GM12872 (cell line): Measurements from ENCODE around the gene KIF7.

Experiments used
- TF ChIP-seq, protein P1 (sequence below): IDR thresholded peaks from 3 replicates; pipeline ENCODE4 v1.5.1; 2011; ENCODE audit warnings: low read depth, mild to moderate bottlenecking, low read length, moderate library complexity; ENCODE audit not compliant: insufficient read depth

The KIF7 gene

DNA sequence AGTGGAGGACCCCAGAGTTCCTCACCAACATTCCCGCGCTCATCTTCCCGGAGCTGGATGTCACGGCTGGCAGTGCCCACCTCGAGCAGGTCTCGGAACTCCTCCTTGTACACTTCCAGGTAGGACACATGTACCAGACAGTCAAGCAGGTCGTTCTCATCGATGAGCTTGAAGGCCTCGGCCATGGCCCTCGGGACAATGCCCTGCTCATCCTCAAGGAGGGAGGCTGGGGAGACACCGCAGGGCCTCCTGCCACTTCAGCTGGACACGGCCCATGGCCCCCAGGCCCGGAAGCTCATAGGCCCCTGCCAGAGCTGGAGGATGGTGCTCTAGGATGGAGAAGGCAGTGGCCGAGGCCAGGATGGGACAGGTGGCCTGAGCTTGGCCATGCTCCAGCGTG, 5.6 kb downstream of the KIF7 start:
- TF ChIP-seq, protein P1, sequence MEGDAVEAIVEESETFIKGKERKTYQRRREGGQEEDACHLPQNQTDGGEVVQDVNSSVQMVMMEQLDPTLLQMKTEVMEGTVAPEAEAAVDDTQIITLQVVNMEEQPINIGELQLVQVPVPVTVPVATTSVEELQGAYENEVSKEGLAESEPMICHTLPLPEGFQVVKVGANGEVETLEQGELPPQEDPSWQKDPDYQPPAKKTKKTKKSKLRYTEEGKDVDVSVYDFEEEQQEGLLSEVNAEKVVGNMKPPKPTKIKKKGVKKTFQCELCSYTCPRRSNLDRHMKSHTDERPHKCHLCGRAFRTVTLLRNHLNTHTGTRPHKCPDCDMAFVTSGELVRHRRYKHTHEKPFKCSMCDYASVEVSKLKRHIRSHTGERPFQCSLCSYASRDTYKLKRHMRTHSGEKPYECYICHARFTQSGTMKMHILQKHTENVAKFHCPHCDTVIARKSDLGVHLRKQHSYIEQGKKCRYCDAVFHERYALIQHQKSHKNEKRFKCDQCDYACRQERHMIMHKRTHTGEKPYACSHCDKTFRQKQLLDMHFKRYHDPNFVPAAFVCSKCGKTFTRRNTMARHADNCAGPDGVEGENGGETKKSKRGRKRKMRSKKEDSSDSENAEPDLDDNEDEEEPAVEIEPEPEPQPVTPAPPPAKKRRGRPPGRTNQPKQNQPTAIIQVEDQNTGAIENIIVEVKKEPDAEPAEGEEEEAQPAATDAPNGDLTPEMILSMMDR, result no peak

DNA sequence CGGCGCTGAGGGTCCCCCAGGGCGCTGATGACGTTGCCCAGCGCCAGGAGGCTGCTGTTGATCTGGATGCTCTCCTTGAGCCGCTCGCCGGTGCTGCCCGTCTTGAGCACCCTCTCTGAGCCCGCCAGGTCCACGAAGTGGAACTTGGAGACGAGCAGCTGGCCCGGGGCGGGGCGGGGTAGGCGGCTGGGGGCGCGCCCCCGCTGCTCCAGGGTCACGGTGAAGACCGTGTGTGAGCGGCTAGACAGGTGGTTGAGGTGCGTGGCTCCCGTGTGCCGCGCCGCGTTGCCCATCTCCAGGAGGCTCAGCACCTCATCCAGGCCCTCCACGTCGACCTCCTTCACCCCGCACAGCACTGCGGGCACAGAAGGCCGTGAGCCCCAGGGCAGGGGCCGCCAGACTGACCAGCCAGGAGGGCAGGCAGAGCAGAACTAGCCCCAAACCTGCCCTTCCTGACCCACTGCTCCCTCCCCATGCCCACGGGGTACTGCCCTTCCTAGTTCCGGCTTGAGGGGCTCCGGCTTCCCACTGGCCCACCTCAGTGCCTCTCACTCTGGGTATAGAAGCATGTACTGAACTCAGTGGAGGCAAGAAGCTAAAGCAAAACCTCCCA, 6.1 kb downstream of the KIF7 start:
- TF ChIP-seq, protein P1, result no peak

DNA sequence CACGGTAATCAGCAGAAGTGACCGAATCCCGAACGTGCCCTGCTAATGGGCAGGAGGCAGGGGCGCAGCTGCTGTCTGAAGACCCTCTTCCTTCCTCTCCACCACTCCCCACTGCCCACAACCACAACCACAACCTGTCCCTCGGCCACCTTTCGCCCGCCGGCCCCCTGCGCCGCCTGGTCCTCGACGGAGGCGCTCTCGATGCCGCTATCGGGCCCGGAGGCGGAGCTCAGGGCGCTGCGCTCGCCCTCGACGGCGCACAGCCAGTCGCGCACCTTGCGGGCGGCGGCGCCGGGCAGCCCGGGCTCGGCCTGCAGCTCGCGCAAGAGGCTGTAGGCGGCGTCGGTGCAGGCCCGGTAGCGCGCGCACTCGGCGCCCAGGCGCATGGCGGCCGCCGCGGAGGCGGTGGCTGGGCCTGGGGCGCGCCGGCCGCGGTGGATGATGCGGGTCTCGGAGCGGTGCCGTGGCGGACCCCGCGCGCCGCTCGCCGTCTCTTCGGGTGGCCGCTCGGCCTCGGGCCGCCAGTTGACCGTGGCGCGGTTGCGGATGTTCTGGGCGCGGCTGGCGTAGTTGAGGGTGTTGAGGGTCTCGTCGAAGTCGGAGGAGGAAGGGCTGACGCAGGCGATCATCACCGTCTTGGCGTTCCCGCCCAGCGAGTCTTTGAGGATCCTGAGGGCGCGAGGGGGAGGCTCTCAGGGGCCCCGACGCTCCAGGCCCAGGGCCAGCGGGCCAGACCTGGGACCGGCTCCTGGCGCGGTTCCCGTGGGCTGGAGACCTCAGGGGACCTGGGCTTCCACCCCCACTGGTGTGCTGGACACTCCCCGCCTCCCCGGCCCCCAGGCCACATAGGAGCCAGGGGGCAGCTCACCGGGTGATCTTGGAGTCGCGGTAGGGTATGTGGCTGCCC, 6.9 kb downstream of the KIF7 start:
- TF ChIP-seq, protein P1, result no peak

DNA sequence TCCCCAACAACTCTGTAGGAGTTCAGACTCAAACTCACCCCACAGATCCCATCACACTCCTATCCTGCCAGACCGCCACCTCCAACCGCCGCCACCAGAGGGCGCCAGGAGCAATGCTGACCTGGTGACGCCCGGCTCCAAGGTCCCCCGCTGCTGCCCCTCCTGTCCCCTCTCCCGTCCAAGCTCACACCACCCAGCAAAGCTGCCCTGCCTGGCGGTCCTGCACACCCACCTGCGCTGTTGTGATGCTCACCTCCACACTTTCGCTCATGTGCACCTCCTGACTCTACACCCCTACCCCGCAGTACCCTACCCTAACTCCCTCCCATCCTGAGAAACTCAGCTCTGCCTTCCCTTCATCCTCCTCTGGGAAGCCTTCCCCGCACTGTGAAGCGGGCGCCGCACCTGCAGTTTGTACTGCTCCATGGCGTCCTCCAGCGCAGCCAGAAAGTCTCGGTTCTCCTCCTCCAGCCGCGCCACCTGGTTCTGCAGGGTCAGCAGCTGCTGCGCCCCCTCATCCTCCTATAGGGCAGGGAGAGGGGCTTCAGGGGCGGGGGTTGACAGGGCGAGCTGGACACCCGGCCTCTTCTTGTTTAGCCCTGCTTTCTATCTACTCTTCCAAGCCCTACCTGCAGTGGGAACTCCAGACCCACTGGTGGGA, 7.9 kb downstream of the KIF7 start:
- TF ChIP-seq, protein P1, result peak; percentile 93

DNA sequence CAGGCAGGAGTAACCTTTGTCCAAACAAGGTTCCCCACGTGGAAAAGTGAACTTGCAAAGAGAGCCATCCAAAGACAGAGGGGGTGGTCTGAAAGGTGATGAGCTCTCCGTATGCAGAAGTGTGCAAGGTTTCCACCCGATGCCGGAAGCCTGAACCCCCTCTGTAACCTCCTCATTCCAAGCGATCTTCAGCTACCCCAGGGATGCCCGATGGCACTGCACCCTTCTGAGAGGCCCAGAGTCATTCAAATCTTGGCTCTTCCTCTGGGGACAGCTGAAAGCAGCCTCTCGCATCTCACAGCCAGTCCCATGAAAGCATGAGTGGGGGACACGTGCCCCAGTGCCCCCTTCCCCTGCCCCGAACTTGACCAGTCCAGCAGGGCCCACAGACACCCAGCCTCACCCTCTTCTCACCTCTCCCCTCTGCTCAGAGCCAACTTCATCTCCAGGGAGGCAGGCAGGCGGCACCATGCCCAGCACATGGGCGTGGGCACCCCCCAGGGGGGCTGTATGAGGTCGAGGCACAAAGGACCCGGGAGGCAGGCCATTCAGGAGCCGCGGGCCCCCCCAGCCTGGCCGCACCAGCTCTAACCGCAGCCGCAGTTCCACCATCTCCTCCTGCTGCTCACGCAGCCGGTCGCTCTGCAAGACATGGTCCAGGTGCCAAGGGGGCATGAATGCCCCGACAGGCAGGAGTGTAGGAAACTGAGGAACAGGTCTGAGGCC, 8.7 kb downstream of the KIF7 start:
- TF ChIP-seq, protein P1, result no peak

DNA sequence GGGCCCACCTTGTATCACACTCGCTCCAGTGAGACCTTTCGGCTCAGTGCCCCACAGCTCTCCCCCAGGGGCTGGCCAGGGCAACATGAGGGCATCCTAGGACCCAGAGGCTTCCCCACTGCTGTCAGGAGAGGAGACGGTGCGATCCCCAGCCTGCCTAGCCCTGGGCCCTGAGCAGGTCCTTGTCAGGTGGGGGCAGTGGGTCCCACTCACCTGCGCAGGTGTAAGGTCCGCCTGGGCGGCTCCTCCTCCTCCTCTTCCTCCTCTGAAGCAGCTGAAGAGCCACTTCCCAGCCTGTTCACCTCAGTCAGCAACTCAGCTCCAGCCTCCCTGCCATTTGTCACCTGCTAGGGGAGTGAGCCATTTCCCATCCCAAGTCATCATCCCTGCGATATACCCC, 9.6 kb downstream of the KIF7 start:
- TF ChIP-seq, protein P1, result no peak

DNA sequence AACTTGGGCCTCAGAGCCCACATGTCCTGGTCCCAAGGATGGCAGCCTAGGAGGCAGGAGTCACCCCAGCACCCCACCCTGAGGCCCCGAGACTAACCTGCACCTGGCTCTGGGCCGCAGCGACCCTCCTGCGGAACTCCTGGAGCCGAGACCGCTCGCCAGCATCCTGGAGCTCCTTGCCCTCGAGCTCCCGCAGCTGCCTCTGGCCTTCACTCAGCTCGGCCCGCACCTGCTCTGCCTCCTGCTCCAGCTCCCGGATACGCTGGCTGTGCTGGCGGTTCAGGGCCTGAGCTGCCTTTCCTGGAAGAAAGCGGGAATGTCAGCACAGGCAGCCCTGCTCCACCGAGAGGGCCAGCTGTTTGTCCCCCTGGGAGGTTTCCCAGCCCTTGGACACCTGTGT, 13.2 kb downstream of the KIF7 start:
- TF ChIP-seq, protein P1, result no peak
